Stimulated activated naive B cell treated with anti-CD40 and anti-IgM and Interleukin-4, amounts not matched to agents 10 μg/mL and 1 μg/mL and 100 μg/mL, for 72 hours (primary cell): Measurements from ENCODE around the gene TMC2.
"Not testable (repeated sequence)": the region's sequence is repeated elsewhere in the genome, so short reads cannot be mapped to it uniquely, and the experiment has no call there.

ENCODE experiments used
- ATAC-seq, 2 donors: fragments of 150-1000 bp; cut with Tn5 transposase; replicated peaks; 2 replicates each; pipeline ENCODE4 v1.10.0; 2021; ENCODE audit warnings: moderate library complexity in 1 of 2
- DNase-seq: peaks from one replicate; pipeline ENCODE4 v3.0.0; 2021
- H3K27ac Mint-ChIP-seq: one replicate; pipeline ENCODE4 v1.8.0; 2022; ENCODE audit warnings: mild to moderate bottlenecking, mixed read lengths
- H3K27me3 Mint-ChIP-seq, 2 donors: one replicate each; pipeline ENCODE4 v1.8.0; 2022; ENCODE audit warnings: mixed read lengths in 2 of 2
- H3K36me3 Mint-ChIP-seq, 2 donors: one replicate each; pipeline ENCODE4 v1.8.0; 2022; ENCODE audit warnings: mixed read lengths in 2 of 2, mild to moderate bottlenecking in 1 of 2
- H3K4me1 Mint-ChIP-seq, 2 donors: one replicate each; pipeline ENCODE4 v1.8.0; 2022; ENCODE audit warnings: mixed read lengths in 2 of 2, mild to moderate bottlenecking in 1 of 2
- H3K4me3 Mint-ChIP-seq, 2 donors: one replicate each; pipeline ENCODE4 v1.8.0; 2022; ENCODE audit warnings: mild to moderate bottlenecking in 2 of 2, mixed read lengths in 2 of 2, moderate library complexity in 1 of 2
- H3K9me3 Mint-ChIP-seq, 2 donors: one replicate each; pipeline ENCODE4 v1.8.0; 2022; ENCODE audit warnings: mixed read lengths in 2 of 2, mild to moderate bottlenecking in 1 of 2

Gene TMC2

DNA sequence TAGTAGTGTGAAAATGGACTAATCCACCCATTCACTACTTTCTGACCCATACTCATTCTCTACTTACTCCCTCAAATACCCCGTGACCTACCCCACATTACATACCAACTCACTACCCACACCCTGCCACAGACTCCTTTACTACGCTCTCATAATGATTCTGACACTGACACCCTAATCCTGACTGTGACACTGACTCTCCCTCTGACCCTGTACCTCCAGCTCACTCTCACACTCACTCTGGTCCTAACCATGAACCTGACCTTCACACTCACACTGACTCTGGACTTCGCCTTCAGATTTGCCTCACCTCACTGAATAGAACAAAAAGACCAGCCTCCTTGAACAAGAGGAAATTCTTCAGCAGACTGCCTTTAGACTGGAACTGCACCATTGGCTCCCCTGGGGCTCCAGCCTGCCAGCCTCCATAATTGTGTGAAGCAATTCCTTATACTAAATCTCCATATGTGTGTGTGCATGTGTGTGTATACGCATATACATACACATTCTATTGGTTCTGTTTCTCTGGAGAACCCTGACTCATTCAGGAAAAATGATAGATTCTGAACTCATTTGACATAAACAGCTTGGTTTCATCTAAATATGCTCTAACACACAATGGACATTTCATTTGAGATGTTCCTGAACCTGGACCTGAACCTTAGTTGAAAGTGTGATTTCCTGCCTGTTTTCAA is 17.1 kb upstream of the TMC2 start:
- Mint-ChIP-seq H3K27me3 (peaks cover 0 to 22% of the 10 kb centered on the region in 2 donors), H3K36me3 (no peaks in the 10 kb centered on the region), H3K9me3 (no peaks in the 10 kb centered on the region), H3K4me3 (no peak overlapping the region), H3K4me1 (peaks cover 6 to 12% of the 10 kb centered on the region in 2 donors), H3K27ac (no peak overlapping the region)
- ATAC-seq = no peak
- no peak for DNase-seq

DNA sequence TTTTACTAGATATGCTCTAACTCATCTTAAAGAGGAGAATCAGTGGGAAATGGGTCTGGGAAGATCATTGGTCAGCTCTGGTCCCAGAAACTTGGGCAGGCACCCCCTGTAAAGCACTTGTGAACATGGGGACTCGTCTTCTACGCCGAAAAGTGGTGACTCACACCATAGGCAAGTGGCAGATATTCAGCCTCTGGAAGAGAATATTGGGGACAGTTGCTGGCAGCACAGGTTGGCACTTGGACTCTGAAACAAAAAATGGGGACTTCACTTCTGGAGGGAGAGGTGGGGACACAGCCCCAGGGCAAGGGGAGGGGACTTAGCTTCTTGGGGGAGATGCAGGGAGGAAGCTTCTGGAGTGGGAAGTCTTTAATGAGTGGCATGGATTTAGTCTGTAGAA is 15.8 kb upstream of the TMC2 start:
- peaks cover 14 to 20% of the 10 kb centered on the region in 2 donors for H3K4me1 Mint-ChIP-seq
- no peaks in the 10 kb centered on the region for H3K36me3 Mint-ChIP-seq
- H3K27me3 Mint-ChIP-seq = peaks cover 0 to 17% of the 10 kb centered on the region in 2 donors
- H3K9me3 Mint-ChIP-seq = no peaks in the 10 kb centered on the region
- ATAC-seq (no peak), DNase-seq (no peak)
- no peak overlapping the region for H3K4me3 Mint-ChIP-seq
- H3K27ac Mint-ChIP-seq = no peak overlapping the region

DNA sequence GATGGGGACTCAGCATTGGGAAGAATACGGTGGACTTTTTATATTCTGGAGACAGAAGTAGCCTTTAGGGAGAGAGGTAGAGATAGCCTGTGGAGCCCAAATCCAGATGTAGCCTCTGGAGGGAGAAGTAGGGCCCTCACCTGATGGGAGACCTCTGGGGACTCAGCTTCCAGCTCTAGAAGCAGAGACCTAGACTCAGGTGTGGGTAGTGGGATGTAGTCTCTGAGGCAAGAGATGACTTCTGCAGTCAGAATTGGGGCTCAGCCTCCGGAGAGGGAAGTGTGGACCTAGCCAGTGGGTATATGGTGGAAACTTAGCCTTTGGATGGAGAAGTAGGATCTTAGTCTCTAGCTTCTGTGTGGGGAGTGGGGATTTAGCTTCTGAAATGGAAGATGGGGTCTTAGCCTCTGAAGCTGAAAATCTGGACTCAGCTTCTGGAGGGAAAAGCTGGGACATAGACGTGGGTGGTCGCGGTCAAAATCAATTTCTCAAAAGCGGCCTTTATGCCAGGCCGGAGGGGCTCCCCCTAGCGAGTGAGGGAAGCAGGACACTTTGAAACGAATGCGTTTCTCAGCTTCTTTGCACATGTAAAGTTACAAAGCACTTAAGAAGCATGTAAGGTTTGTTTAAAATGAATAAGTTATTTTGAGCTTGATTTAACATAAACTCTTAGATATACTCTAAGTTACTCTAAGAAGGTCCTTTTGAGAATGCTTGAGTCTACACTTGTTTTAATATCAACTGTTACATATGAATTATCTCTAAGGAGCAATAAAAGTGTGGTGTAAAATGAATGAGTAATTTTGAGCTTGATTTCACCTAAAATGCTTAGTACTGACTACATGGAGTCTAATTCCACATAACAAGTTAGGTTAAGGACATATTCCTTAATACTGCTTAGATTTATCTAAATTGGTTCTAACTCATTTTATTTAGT is 14.7 kb upstream of the TMC2 start:
- Mint-ChIP-seq H3K9me3 (no peaks in the 10 kb centered on the region), H3K27ac (no peak overlapping the region), H3K27me3 (peaks cover 0 to 17% of the 10 kb centered on the region in 2 donors), H3K4me1 (peaks cover 14 to 21% of the 10 kb centered on the region in 2 donors), H3K4me3 (no peak overlapping the region), H3K36me3 (no peaks in the 10 kb centered on the region)
- DNase-seq (no peak), ATAC-seq (no peak)

DNA sequence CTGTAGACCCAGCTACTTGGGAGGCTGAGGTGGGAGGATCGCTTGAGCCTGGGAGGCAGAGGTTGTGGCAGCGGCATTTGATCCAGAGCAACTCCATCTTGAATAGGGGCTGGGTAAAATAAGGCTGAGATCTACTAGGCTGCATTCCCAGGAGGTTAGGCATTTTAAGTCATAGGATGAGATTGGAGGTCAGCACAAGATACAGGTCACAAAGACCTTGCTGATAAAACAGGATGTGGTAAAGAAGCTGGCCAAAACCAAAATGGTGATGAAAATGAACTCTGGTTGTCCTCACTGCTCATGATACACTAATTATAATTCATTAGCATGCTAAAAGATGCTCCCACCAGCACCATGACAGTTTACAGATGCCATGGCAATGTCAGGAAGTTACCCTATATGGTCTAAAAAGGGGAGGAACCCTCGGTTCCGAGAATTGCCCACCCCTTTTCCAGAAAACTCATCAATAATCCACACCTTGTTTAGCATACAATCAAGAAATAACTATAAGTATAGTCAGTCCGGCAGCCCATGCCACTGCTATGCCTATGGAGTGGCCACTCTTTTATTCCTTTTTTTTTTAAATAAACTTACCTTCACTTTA is 13.4 kb upstream of the TMC2 start:
- H3K27ac Mint-ChIP-seq, DNase-seq, ATAC-seq, H3K36me3 Mint-ChIP-seq, H3K4me3 Mint-ChIP-seq, H3K9me3 Mint-ChIP-seq: not testable (repeated sequence)
- H3K4me1 Mint-ChIP-seq = peaks cover 14 to 21% of the 10 kb centered on the region in 2 donors
- peaks cover 0 to 27% of the 10 kb centered on the region in 2 donors for H3K27me3 Mint-ChIP-seq

GRCh38 chr20:2523919-2524708 is 12.3 kb upstream of the TMC2 start:
- H3K27ac Mint-ChIP-seq = peak overlapping the region; percentile 95
- peak; percentile 80 for ATAC-seq

DNA sequence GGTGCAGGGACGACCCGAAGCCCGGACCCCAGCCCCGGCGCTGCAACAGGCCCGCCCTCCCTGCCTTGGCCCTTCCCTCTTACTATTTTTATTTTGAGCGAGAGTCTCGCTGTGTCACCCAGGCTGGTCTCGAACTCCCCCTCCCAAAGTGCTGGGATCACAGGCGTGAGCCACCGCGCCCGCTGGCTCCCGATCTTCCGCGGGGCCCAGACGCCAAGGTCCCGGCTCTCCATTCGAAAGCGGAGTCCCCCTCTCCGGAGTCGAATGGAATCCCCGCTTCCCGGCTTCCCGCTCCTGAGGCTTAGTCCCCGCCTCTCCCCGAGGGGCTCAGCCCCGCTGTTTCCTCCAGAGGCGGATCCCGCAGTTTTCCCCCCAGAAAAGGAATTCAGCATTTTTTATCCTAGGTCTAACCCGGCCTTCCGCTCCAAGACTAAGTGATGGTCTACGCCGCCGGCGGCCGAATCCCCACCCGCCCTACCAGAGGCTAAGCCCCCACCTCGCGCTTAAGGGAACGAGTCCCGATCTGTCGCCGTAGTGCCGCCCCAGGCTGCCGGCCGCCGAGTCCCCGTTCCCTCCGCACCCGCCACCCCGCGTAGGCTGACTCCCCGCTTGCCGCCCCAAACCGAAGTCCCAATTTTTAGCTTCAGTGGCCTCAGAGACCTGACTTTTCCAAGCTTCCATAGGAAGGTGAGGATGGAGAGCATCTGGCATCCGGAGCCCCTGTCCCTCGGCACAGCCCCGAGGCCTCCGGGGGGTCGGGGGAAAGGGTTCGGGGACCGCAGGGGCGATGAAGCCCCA is 11.5 kb upstream of the TMC2 start:
- ATAC-seq (peak; percentile 73 to 74), DNase-seq (no peak)
- peak overlapping the region; percentile 91 to 95 for H3K4me3 Mint-ChIP-seq
- H3K4me1 Mint-ChIP-seq = peaks cover 17 to 23% of the 10 kb centered on the region in 2 donors
- peak overlapping the region; percentile 95 for H3K27ac Mint-ChIP-seq
- H3K27me3 Mint-ChIP-seq = peaks cover 4 to 22% of the 10 kb centered on the region in 2 donors
- H3K9me3 Mint-ChIP-seq = no peaks in the 10 kb centered on the region
- H3K36me3 Mint-ChIP-seq = no peaks in the 10 kb centered on the region

More at GRCh38 chr20:2523919-2524708, 12.3 kb upstream of the TMC2 start:
- DNase-seq = peak; percentile 80
- peak overlapping the region; percentile 91 to 95 for H3K4me3 Mint-ChIP-seq
- H3K36me3 Mint-ChIP-seq = no peaks in the 10 kb centered on the region
- H3K27me3 Mint-ChIP-seq = peaks cover 0 to 25% of the 10 kb centered on the region in 2 donors
- H3K4me1 Mint-ChIP-seq = peaks cover 14 to 21% of the 10 kb centered on the region in 2 donors
- H3K9me3 Mint-ChIP-seq = no peaks in the 10 kb centered on the region

DNA sequence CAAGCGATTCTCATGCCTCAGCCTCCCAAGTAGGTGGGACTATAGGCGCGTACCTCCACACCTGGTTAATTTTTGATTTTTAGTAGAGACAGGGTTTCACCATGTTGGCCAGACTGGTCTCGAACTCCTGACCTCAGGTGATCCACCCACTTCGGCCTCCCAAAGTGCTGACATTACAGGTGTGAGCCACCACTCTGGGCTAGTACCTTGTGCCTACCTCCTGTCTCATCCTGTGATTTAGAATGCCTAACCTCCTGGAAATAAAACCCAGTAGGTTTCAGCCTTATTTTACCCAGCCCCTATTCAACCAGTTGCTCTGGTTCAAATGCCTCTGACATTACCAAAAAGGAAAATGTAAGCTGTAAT is 10.2 kb upstream of the TMC2 start:
- not testable (repeated sequence) for H3K4me3 Mint-ChIP-seq, ATAC-seq, H3K27ac Mint-ChIP-seq, H3K36me3 Mint-ChIP-seq, H3K9me3 Mint-ChIP-seq, DNase-seq
- peaks cover 22 to 28% of the 10 kb centered on the region in 2 donors for H3K4me1 Mint-ChIP-seq
- peaks cover 6 to 16% of the 10 kb centered on the region in 2 donors for H3K27me3 Mint-ChIP-seq

- H3K4me1 Mint-ChIP-seq = peaks cover 18 to 21% of the 10 kb centered on the region in 2 donors
- no peak overlapping the region for H3K27ac Mint-ChIP-seq
- no peaks in the 10 kb centered on the region for H3K36me3 Mint-ChIP-seq
These were observed 8.6 kb upstream of the TMC2 start for GRCh38 chr20:2527762-2528161.

DNA sequence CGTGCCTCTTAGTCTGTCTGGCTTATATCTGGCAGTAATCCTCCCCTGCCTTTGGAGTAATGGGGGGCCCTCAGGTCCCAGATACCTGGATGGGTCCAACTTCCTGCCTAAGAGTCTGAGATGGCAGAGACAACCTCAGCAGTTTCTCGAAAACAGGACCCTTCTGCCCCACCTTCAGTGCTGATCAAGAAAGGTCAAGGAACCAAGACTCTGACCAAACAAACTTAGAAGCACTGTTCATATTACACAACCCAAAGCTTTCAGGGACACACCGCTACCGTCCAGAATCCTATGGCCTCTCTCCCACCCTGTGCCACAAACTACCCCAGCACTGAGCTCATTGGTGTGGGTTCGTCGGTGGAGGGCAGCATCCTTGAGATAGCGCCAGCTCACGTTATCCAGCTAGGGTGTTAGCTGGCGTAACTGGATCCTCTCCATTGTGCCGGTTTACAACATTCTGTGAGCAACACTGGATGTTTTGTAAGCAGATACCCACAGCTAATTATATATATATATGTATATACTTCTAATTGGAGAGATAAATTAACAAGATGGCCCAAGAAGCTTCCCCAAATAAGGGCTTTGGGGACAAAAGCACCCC is 7.6 kb upstream of the TMC2 start:
- no peak for ATAC-seq
- Mint-ChIP-seq H3K9me3 (no peaks in the 10 kb centered on the region), H3K36me3 (no peaks in the 10 kb centered on the region), H3K27ac (no peak overlapping the region), H3K4me1 (peaks cover 18 to 21% of the 10 kb centered on the region in 2 donors), H3K27me3 (peaks cover 16 to 23% of the 10 kb centered on the region in 2 donors), H3K4me3 (no peak overlapping the region)
- no peak for DNase-seq

More at GRCh38 chr20:2527762-2528161, 8.6 kb upstream of the TMC2 start:
- H3K27me3 Mint-ChIP-seq = peaks cover 7 to 13% of the 10 kb centered on the region in 2 donors
- DNase-seq = no peak
- H3K4me3 Mint-ChIP-seq = no peak overlapping the region
- H3K9me3 Mint-ChIP-seq = no peaks in the 10 kb centered on the region
- no peak for ATAC-seq

DNA sequence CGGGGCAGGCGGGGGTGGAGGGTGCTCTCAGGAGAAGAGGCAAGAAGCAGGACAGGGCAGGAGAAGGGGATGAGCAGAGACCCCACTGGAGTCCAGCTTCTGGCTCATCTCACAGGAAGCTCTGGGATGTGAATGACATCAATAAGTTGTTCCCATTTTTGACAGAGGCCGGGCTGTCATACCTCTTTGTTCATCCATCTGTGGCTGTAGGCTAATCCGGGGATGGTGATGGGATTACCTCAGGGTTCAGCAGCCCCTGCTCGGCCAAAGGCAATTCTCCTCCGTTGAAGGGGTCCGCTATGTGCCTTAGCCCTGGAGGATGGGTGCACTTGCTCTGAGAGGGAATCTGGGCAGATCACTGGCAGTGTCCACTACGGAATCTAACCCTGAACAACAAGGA is 3.3 kb upstream of the TMC2 start:
- no peak overlapping the region for H3K4me3 Mint-ChIP-seq
- DNase-seq (no peak), ATAC-seq (no peak)
- peaks cover 33 to 35% of the 10 kb centered on the region in 2 donors for H3K27me3 Mint-ChIP-seq
- no peak overlapping the region for H3K27ac Mint-ChIP-seq
- H3K36me3 Mint-ChIP-seq = no peaks in the 10 kb centered on the region
- H3K9me3 Mint-ChIP-seq = no peaks in the 10 kb centered on the region
- H3K4me1 Mint-ChIP-seq = peaks cover 7% of the 10 kb centered on the region in 2 donors

GRCh38 chr20:2535711-2536559 is 438 bp upstream of the TMC2 start:
- Mint-ChIP-seq H3K27me3 (peaks cover 39 to 50% of the 10 kb centered on the region in 2 donors), H3K4me3 (no peak overlapping the region), H3K4me1 (no peaks in the 10 kb centered on the region), H3K9me3 (no peaks in the 10 kb centered on the region), H3K27ac (no peak overlapping the region), H3K36me3 (no peaks in the 10 kb centered on the region)
- ATAC-seq (no peak), DNase-seq (no peak)

DNA sequence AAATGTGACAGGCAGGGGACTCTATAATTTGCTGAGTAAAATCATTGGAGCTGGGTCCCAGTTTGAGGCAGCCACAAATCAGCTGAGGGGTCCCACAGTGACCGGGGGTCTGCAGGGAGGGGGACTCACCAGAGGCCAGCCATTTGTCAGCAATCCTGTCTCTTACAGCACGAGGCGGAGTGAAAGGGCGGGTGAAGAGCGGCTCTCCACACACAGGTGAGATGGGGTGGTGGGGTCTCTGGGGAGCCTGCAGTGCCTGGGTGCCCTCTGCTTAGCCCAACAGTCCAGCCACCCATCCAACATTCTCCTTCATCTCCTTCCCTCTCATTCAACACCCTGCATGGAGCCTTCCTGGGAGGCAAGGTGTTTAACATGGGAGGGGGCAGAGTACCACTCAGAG is 728 bp downstream of the TMC2 start:
- Mint-ChIP-seq H3K4me1 (no peaks in the 10 kb centered on the region), H3K36me3 (no peaks in the 10 kb centered on the region), H3K9me3 (no peaks in the 10 kb centered on the region), H3K27ac (no peak overlapping the region), H3K27me3 (peaks cover 41 to 61% of the 10 kb centered on the region in 2 donors), H3K4me3 (no peak overlapping the region)
- ATAC-seq (no peak), DNase-seq (no peak)
